ENCODE results near the gene RBP5. TPM values are rescaled to one million over a fixed set of nuclear protein-coding genes. Genes with fewer than 3 reads are reported as not detected.

The RBP5 gene
- total and polyA plus RNA-seq, 10 of the 15 experiments (the other 5 are each of a cell fraction or from before 2014, with no cell fraction given): 0.11 to 1.1 (median 0.31) TPM; not detected in 4

- intact Hi-C loops (cut with micrococcal nuclease; ENCODE audit: unreplicated experiment) (no loop called here), in situ Hi-C loops (cut with MboI) (no loop called here)
- Histone ChIP-seq H3K27ac (ENCODE audit: control insufficient read depth, insufficient read depth) (no peak overlapping the region), H4K20me1 (ENCODE audit: control insufficient read depth, insufficient read depth) (no peaks in the 10 kb centered on the region), H3K27me3 (replicated peaks in 1 of 2; ENCODE audit: control insufficient read depth in 2 of 2, insufficient read depth in 2 of 2, low read length in 1 of 2) (no peaks in the 10 kb centered on the region), H3K36me3 (ENCODE audit: control insufficient read depth in 2 of 2, insufficient read depth in 2 of 2, low read length in 1 of 2) (no peaks in the 10 kb centered on the region), H3K4me3 (no peak overlapping the region), H3K4me2 (ENCODE audit: control insufficient read depth, insufficient read depth) (no peak overlapping the region), H3K79me2 (ENCODE audit: control insufficient read depth, insufficient read depth, low read length) (no peaks in the 10 kb centered on the region), H3K4me1 (ENCODE audit: control insufficient read depth, insufficient read depth, low read length) (no peaks in the 10 kb centered on the region), H3K9me3 (replicated peaks; ENCODE audit: control insufficient read depth, insufficient read depth, low read length) (no peaks in the 10 kb centered on the region; the same call in 2 of the 3 replicates), H2AFZ (ENCODE audit: control insufficient read depth, low read depth, low read length) (no peak overlapping the region), H3K9ac (ENCODE audit: control insufficient read depth, insufficient read depth, low read length) (no peak overlapping the region)
- SMC1A ChIA-PET (ENCODE audit: uncharacterized antibody, unreplicated experiment): no interaction called here
- DNase-seq (ENCODE audit: low read depth, low spot score): no peak
- no peak for TF ChIP-seq WRNIP1 (IDR thresholded peaks at IDR 0.05; ENCODE audit: borderline replicate concordance, low read depth, low read length)
- no peak for TF ChIP-seq ETV6 (conservative IDR thresholded peaks at IDR 0.05 in 1 of 2, IDR thresholded peaks at IDR 0.05 in 1 of 2; ENCODE audit: borderline replicate concordance in 1 of 2, low read depth in 1 of 2)
- POLR2A ChIA-PET: no interaction called here
- no peak for FAIRE-seq
- no TSS peak for BruUV-seq (replicated peaks)
- RAD21 ChIA-PET (ENCODE audit: unreplicated experiment): no interaction called here
- WGBS (ENCODE audit: insufficient coverage, insufficient replicate concordance, low lambda C conversion rate, missing lambda C conversion rate): 54% methylated on average over 2 of the region's 2 CpGs
- ATAC-seq: no peak
- CTCF ChIA-PET: no interaction called here
Observed at GRCh38 chr12:7178481-7178880, 49.8 kb upstream of the RBP5 start.

- in situ Hi-C loops (cut with MboI): no loop called here
- H4K20me1 ChIP-seq (ENCODE audit: control insufficient read depth, insufficient read depth): no peaks in the 10 kb centered on the region
- SMC1A ChIA-PET (ENCODE audit: uncharacterized antibody, unreplicated experiment): no interaction called here
- no peak for FAIRE-seq
- no TSS peak for BruUV-seq (replicated peaks)
- intact Hi-C loops (cut with micrococcal nuclease; ENCODE audit: unreplicated experiment): no loop called here
- no peaks in the 10 kb centered on the region for H3K79me2 ChIP-seq (ENCODE audit: control insufficient read depth, insufficient read depth, low read length)
- no peaks in the 10 kb centered on the region for H3K27me3 ChIP-seq (replicated peaks in 1 of 2; ENCODE audit: control insufficient read depth in 2 of 2, insufficient read depth in 2 of 2, low read length in 1 of 2)
- no peak overlapping the region for H3K9ac ChIP-seq (ENCODE audit: control insufficient read depth, insufficient read depth, low read length)
- RAD21 ChIA-PET (ENCODE audit: unreplicated experiment): no interaction called here
- 0% methylated on average over 2 of the region's 2 CpGs for WGBS (ENCODE audit: insufficient coverage, insufficient replicate concordance, low lambda C conversion rate, missing lambda C conversion rate)
- no peaks in the 10 kb centered on the region for H3K36me3 ChIP-seq (ENCODE audit: control insufficient read depth in 2 of 2, insufficient read depth in 2 of 2, low read length in 1 of 2)
- no peaks in the 10 kb centered on the region for H3K4me1 ChIP-seq (ENCODE audit: control insufficient read depth, insufficient read depth, low read length)
- H3K4me3 ChIP-seq: no peak overlapping the region
- DNase-seq (ENCODE audit: low read depth, low spot score): no peak
- H2AFZ ChIP-seq (ENCODE audit: control insufficient read depth, low read depth, low read length): no peak overlapping the region
- H3K27ac ChIP-seq (ENCODE audit: control insufficient read depth, insufficient read depth): no peak overlapping the region
- ATAC-seq: no peak
- H3K9me3 ChIP-seq (replicated peaks; ENCODE audit: control insufficient read depth, insufficient read depth, low read length): peaks cover 2% of the 10 kb centered on the region; the same call in 1 of the 3 replicates
- POLR2A ChIA-PET: no interaction called here
- H3K4me2 ChIP-seq (ENCODE audit: control insufficient read depth, insufficient read depth): no peak overlapping the region
- CTCF ChIA-PET: no interaction called here
- TF ChIP-seq E2F8 (IDR thresholded peaks at IDR 0.05; ENCODE audit: low read depth, partially characterized antibody) (no peak), RB1 (IDR thresholded peaks at IDR 0.05; ENCODE audit: borderline replicate concordance) (no peak), BRCA1 (IDR thresholded peaks at IDR 0.05; ENCODE audit: low read depth, low read length) (no peak), RBBP5 (conservative IDR thresholded peaks at IDR 0.05) (no peak), KDM1A (IDR thresholded peaks at IDR 0.05; ENCODE audit: borderline replicate concordance) (no peak), SUPT20H (IDR thresholded peaks at IDR 0.05; ENCODE audit: borderline replicate concordance, control insufficient read depth, low read depth, low read length) (no peak), STAT3 (IDR thresholded peaks at IDR 0.05; ENCODE audit: low read depth, low read length) (no peak), ZNF207 (IDR thresholded peaks at IDR 0.05; ENCODE audit: borderline replicate concordance) (no peak), ZBTB33 (IDR thresholded peaks at IDR 0.05) (no peak), USF2 (IDR thresholded peaks at IDR 0.05; ENCODE audit: borderline replicate concordance, low read depth, low read length) (no peak)
Observed at GRCh38 chr12:7176595-7176994, 47.9 kb upstream of the RBP5 start.
